Type B pancreatic cell (in vitro differentiated cells): ENCODE results near the gene TPI1. TPM values are rescaled to one million over a fixed set of nuclear protein-coding genes. Genes with fewer than 3 reads are reported as not detected.

Source experiments
- DNase-seq: peaks from one replicate; pipeline ENCODE4 v3.0.0; 2021; ENCODE audit warnings: mixed read lengths; ENCODE audit not compliant: unreplicated experiment; ENCODE audit errors: extremely low spot score
- H3K27ac Mint-ChIP-seq: 2 replicates; pipeline ENCODE4 v1.8.0; 2021; ENCODE audit warnings: mild to moderate bottlenecking, mixed read lengths
- H3K27me3 Mint-ChIP-seq: 2 replicates; pipeline ENCODE4 v1.8.0; 2021; ENCODE audit warnings: mixed read lengths
- H3K36me3 Mint-ChIP-seq: 2 replicates; pipeline ENCODE4 v1.8.0; 2021; ENCODE audit warnings: mixed read lengths
- H3K4me1 Mint-ChIP-seq: one replicate; pipeline ENCODE4 v1.8.0; 2021; ENCODE audit warnings: mixed read lengths; ENCODE audit not compliant: unreplicated experiment
- H3K4me3 Mint-ChIP-seq: 2 replicates; pipeline ENCODE4 v1.8.0; 2021; ENCODE audit warnings: mild to moderate bottlenecking, mixed read lengths
- H3K9me3 Mint-ChIP-seq: 2 replicates; pipeline ENCODE4 v1.8.0; 2021; ENCODE audit warnings: mixed read lengths
- CTCF ChIP-seq: fragments of 200-600 bp; sonication (generic); conservative IDR thresholded peaks from 2 replicates; pipeline ENCODE4 v1.5.0; 2021; ENCODE audit warnings: antibody characterized with exemption, mild to moderate bottlenecking
- total RNA-seq: library from RNA; stranded (reverse); gene quantifications from 2 replicates; pipeline ENCODE4 v1.2.1, GENCODE V29; 2021; ENCODE audit warnings: low replicate concordance

Gene TPI1
- total RNA-seq, 1 donor from 2014 or later, result 565 TPM

GRCh38 chr12:6840330-6840729 is 27.0 kb upstream of the TPI1 start:
- Mint-ChIP-seq H3K36me3 (peaks cover 28% of the 10 kb centered on the region), H3K9me3 (no peaks in the 10 kb centered on the region), H3K27me3 (no peaks in the 10 kb centered on the region), H3K4me3 (no peak overlapping the region), H3K4me1 (no peaks in the 10 kb centered on the region), H3K27ac (no peak overlapping the region)
- no peak for TF ChIP-seq CTCF
- DNase-seq, result no peak

GRCh38 chr12:6840761-6841515 is 26.4 kb upstream of the TPI1 start, which contains the start of gene GNB3:
Gene GNB3, plus strand, starts transcription at chr12:6840925. Its CDS starts 363 bp downstream, at chr12:6841288.
- Mint-ChIP-seq H3K4me1 (no peaks in the 10 kb centered on the region), H3K36me3 (peaks cover 26% of the 10 kb centered on the region), H3K27me3 (no peaks in the 10 kb centered on the region), H3K27ac (no peak within 1 kb of the TSS), H3K9me3 (no peaks in the 10 kb centered on the region), H3K4me3 (no peak within 1 kb of the TSS)
- no peak for TF ChIP-seq CTCF
- DNase-seq, result no peak

GRCh38 chr12:6842075-6842474 is 25.3 kb upstream of the TPI1 start:
- no peak for TF ChIP-seq CTCF
- Mint-ChIP-seq H3K36me3 (peaks cover 27% of the 10 kb centered on the region), H3K4me3 (no peak overlapping the region), H3K4me1 (no peaks in the 10 kb centered on the region), H3K9me3 (no peaks in the 10 kb centered on the region), H3K27ac (no peak overlapping the region), H3K27me3 (no peaks in the 10 kb centered on the region)
- no peak for DNase-seq

- Mint-ChIP-seq H3K36me3 (peaks cover 30% of the 10 kb centered on the region), H3K27ac (no peak overlapping the region), H3K9me3 (no peaks in the 10 kb centered on the region), H3K27me3 (no peaks in the 10 kb centered on the region), H3K4me3 (no peak overlapping the region), H3K4me1 (no peaks in the 10 kb centered on the region)
- TF ChIP-seq CTCF, result no peak
- no peak for DNase-seq
Measured at GRCh38 chr12:6843118-6843902, 24.0 kb upstream of the TPI1 start.

GRCh38 chr12:6845395-6845794 is 21.9 kb upstream of the TPI1 start:
- H3K27me3 Mint-ChIP-seq, result no peaks in the 10 kb centered on the region
- no peaks in the 10 kb centered on the region for H3K9me3 Mint-ChIP-seq
- H3K4me3 Mint-ChIP-seq, result no peak overlapping the region
- DNase-seq, result no peak
- no peak for TF ChIP-seq CTCF
- peaks cover 28% of the 10 kb centered on the region for H3K36me3 Mint-ChIP-seq
- H3K4me1 Mint-ChIP-seq, result no peaks in the 10 kb centered on the region
- no peak overlapping the region for H3K27ac Mint-ChIP-seq
